Activated naive CD4-positive, alpha-beta T cell treated with anti-CD3 and anti-CD28 coated beads, Interleukin-2, amount 10 ng/mL, durations not matched to agents 7 days and 5 days (primary cell): ENCODE data around the gene FNBP1L.
"Not testable (repeated sequence)": the region's sequence is repeated elsewhere in the genome, so short reads cannot be mapped to it uniquely, and the experiment has no call there.

ENCODE experiments used
- CTCF ChIA-PET: fragments of 350-600 bp; sonication (Branson Sonifier 250); formaldehyde crosslinking; loops from one replicate; lab custom pipeline; 2021; ENCODE audit warnings: antibody characterized with exemption; lab: Charles Lee
- DNase-seq: peaks from one replicate; pipeline ENCODE4 v3.0.0-alpha.2; 2020
- H3K27ac Mint-ChIP-seq: one replicate; pipeline ENCODE4 v1.8.0; 2021; ENCODE audit warnings: mild to moderate bottlenecking, moderate library complexity, mixed read lengths
- H3K27me3 Mint-ChIP-seq: one replicate; pipeline ENCODE4 v1.8.0; 2021; ENCODE audit warnings: mild to moderate bottlenecking, mixed read lengths
- H3K36me3 Mint-ChIP-seq: one replicate; pipeline ENCODE4 v1.8.0; 2021; ENCODE audit warnings: mixed read lengths
- H3K4me1 Mint-ChIP-seq: one replicate; pipeline ENCODE4 v1.8.0; 2021; ENCODE audit warnings: mixed read lengths
- H3K4me3 Mint-ChIP-seq: one replicate; pipeline ENCODE4 v1.8.0; 2021; ENCODE audit warnings: mild to moderate bottlenecking, moderate library complexity, mixed read lengths
- H3K9me3 Mint-ChIP-seq: one replicate; pipeline ENCODE4 v1.8.0; 2021; ENCODE audit warnings: mixed read lengths

FNBP1L gene

GRCh38 chr1:93581917-93582850 lies 134.3 kb downstream of the FNBP1L start:
- Mint-ChIP-seq H3K27ac (no peak overlapping the region), H3K4me1 (no peaks in the 10 kb centered on the region), H3K9me3 (no peaks in the 10 kb centered on the region), H3K27me3 (no peaks in the 10 kb centered on the region), H3K4me3 (no peak overlapping the region), H3K36me3 (no peaks in the 10 kb centered on the region)
- CTCF ChIA-PET: no interaction called here
- no peak for DNase-seq

DNA sequence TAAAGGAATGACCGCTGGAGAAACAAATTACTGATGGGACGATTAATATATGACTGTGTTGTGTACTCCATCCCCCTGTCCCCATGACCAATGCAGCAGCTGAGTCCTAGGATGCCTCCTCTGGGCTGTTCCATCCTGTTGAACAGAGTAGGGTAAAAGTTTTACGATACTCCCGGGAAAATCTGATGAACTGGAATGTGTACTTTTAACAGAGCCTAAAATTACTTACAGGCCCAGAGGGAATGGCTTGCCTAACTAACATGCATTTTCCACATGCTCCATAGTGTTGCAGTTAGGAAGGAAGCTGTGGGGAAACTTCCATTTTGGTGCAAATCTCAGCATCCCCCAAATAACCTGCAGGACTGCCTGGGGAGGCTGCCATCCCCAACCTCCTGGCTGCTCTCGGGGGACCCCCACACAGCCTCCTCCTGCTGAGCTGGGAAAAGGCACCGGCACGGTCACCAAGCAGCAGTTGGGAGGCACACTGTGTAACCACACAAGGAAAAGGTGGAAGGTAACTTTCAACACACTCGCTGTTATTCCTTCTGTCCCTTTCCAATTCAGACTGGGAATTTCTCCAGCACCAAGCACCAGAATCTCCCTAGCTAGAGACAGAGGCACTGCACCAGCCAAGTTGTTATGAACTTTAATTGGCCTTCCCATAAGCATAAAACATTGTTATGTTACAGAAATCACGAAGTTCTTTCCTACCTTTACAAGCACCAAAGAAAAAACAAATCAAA lies 136.5 kb downstream of the FNBP1L start:
- Mint-ChIP-seq H3K9me3 (no peaks in the 10 kb centered on the region), H3K4me3 (no peak overlapping the region), H3K27ac (no peak overlapping the region), H3K4me1 (no peaks in the 10 kb centered on the region), H3K36me3 (no peaks in the 10 kb centered on the region), H3K27me3 (no peaks in the 10 kb centered on the region)
- DNase-seq: no peak
- CTCF ChIA-PET: no interaction called here

DNA sequence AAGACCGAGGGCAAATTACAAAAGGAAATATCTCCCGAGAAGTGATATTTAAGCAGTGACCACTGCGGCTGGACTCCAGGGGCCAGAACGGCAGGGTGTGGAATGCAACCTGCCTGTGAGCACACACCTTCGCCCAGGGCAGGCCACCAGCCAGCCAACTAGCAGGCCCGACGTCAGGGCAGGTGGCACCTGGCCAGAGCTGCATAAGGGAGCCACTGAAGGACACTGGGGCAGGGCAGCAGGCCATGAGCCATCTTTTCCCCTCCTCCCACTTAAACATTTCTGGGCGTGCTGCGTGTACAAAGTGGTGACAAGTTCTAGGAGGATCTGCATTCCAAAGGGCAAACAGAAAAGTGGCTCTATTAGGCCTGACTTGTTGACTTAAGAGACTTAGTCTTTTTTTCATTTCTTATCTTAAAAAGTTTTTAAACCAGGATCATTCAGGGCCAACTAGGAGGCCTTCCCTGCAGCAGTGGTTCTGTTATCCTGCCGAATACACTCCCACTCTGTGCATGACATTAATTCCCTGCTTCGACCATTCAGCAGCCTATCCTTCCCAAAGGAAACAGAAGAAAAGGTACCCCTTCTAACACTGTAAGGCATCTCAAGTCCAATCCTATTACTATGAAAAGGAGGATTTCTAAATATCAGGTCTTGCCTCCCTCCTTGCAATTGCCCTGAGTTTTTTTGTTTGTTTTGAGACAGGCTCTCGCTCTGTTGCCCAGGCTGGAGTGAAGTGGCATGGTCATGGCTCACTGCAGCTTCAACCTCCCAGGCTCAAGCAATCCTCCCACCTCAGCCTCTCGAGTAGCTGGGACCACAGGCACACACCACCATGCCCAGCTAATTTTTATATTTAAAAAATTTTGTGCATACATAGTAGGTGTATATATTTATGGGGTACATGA lies 137.4 kb downstream of the FNBP1L start:
- no peaks in the 10 kb centered on the region for H3K9me3 Mint-ChIP-seq
- CTCF ChIA-PET: no interaction called here
- no peaks in the 10 kb centered on the region for H3K27me3 Mint-ChIP-seq
- H3K4me1 Mint-ChIP-seq: no peaks in the 10 kb centered on the region
- DNase-seq: no peak
- H3K27ac Mint-ChIP-seq: no peak overlapping the region
- no peaks in the 10 kb centered on the region for H3K36me3 Mint-ChIP-seq
- no peak overlapping the region for H3K4me3 Mint-ChIP-seq

DNA sequence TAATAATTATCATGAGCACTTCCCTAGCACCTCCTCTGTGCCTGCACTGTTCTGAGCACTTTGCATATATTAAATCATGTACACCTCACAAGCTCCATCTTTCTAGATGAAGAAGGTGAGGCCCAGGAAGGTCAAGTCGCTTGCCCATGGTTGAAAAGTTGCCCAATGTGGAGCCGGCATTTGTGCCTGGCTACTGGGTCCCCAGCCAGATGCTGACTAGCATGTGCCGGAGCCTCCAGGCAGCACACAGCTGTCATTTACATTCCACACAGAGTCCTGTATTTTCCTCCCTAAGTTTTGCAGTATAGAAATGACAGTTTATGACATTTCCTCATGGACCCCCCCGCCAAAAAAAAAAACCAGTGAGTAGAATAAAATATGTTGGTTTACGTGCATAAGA lies 139.4 kb downstream of the FNBP1L start:
- CTCF ChIA-PET: interaction anchor here (0.7 kb wide), 2 partner anchors 226 to 893 kb away, joined by 3 to 5 read pairs; no protein-coding TSS in a partner anchor
- no peak for DNase-seq
- Mint-ChIP-seq H3K4me1 (peaks cover 8% of the 10 kb centered on the region), H3K9me3 (no peaks in the 10 kb centered on the region), H3K27me3 (peaks cover 7% of the 10 kb centered on the region), H3K36me3 (no peaks in the 10 kb centered on the region), H3K4me3 (no peak overlapping the region), H3K27ac (no peak overlapping the region)

DNA sequence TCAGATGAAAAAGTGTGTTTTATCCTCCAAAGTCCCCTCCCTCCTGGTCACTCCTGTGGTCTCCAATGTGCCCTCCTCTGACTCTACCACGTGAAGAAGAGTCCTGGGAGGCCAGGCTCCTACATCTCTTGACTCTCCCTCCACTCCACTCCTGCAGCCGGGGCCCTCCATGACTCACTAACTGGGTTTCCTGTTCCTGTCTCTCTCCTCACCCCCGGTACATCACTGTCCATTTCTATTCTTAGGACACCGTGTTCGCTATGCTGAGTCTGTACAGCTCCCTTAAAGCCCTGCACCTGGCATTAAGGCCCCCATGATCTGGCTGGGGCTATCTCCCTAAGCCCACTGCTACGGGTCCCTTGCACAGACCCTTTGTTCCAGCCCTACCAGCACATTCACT lies 140.3 kb downstream of the FNBP1L start:
- CTCF ChIA-PET: interaction anchor here (0.7 kb wide), 1 partner anchor 226 kb away, joined by 3 read pairs; no protein-coding TSS in a partner anchor
- Mint-ChIP-seq H3K36me3 (no peaks in the 10 kb centered on the region), H3K4me3 (no peak overlapping the region), H3K4me1 (peaks cover 8% of the 10 kb centered on the region), H3K27me3 (peaks cover 11% of the 10 kb centered on the region), H3K27ac (no peak overlapping the region), H3K9me3 (no peaks in the 10 kb centered on the region)
- DNase-seq: no peak

- Mint-ChIP-seq H3K36me3 (no peaks in the 10 kb centered on the region), H3K27me3 (peaks cover 12% of the 10 kb centered on the region), H3K4me3 (no peak overlapping the region), H3K27ac (no peak overlapping the region), H3K9me3 (no peaks in the 10 kb centered on the region), H3K4me1 (peaks cover 8% of the 10 kb centered on the region)
- DNase-seq: no peak
- CTCF ChIA-PET: no interaction called here
These were observed 141.0 kb downstream of the FNBP1L start for GRCh38 chr1:93588955-93589354.

DNA sequence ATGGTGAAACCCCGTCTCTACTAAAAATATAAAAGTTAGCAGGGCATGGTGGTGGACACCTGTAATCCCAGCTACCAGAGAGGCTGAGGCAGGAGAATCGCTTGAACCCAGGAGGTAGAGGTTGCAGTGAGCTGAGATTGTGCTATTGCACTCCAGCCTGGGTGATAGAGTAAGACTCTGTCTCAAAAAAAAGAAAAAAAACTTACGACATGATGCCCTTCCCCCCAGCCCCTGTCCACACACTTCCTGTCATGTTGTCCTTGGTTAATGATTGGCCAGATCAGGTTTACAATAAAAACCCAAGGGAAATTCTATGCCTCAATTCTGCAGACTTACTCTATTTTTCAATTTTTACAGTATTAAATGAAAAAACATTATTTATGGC lies 143.4 kb downstream of the FNBP1L start:
- H3K4me3 Mint-ChIP-seq, H3K4me1 Mint-ChIP-seq, H3K27ac Mint-ChIP-seq, CTCF ChIA-PET, H3K36me3 Mint-ChIP-seq, H3K9me3 Mint-ChIP-seq, DNase-seq: not testable (repeated sequence)
- H3K27me3 Mint-ChIP-seq: peaks cover 16% of the 10 kb centered on the region

- Mint-ChIP-seq H3K4me3 (no peak overlapping the region), H3K27ac (no peak overlapping the region), H3K9me3 (no peaks in the 10 kb centered on the region), H3K27me3 (peaks cover 19% of the 10 kb centered on the region), H3K4me1 (peaks cover 8% of the 10 kb centered on the region), H3K36me3 (no peaks in the 10 kb centered on the region)
- CTCF ChIA-PET: no interaction called here
- no peak for DNase-seq
These were observed 144.0 kb downstream of the FNBP1L start for GRCh38 chr1:93591676-93592550.

DNA sequence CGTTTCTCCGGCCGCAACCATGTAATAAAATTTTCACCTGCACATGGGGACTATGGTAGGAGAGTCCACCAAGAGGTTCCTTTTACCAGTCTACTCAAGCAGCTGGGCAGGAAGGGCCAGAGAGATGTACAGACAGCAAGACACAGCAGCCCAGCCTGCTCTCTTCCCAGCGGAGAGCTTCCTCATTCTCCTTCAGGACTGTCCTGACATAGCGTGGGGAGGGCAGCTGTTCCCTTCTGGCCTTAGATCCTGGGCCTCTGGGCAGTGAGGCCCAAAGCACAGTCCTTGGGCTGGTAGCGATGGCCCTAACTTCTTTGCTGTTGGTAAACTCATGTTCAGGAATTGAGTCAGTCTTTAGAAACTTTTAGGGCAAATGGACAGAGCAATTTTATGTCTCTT lies 144.6 kb downstream of the FNBP1L start:
- Mint-ChIP-seq H3K4me3 (no peak overlapping the region), H3K27ac (no peak overlapping the region), H3K4me1 (peaks cover 8% of the 10 kb centered on the region), H3K27me3 (peaks cover 19% of the 10 kb centered on the region), H3K36me3 (no peaks in the 10 kb centered on the region), H3K9me3 (no peaks in the 10 kb centered on the region)
- no peak for DNase-seq
- CTCF ChIA-PET: no interaction called here

- H3K9me3 Mint-ChIP-seq: no peaks in the 10 kb centered on the region
- no peak for DNase-seq
- peaks cover 33% of the 10 kb centered on the region for H3K27me3 Mint-ChIP-seq
- peaks cover 8% of the 10 kb centered on the region for H3K4me1 Mint-ChIP-seq
- H3K27ac Mint-ChIP-seq: no peak overlapping the region
- CTCF ChIA-PET: interaction anchor here (0.6 kb wide), 1 partner anchor 250 kb away, joined by 3 read pairs; no protein-coding TSS in a partner anchor
- H3K36me3 Mint-ChIP-seq: no peaks in the 10 kb centered on the region
- H3K4me3 Mint-ChIP-seq: no peak overlapping the region
These were observed 146.1 kb downstream of the FNBP1L start for GRCh38 chr1:93593854-93594602.

- DNase-seq: no peak
- peaks cover 8% of the 10 kb centered on the region for H3K4me1 Mint-ChIP-seq
- H3K9me3 Mint-ChIP-seq: no peaks in the 10 kb centered on the region
- CTCF ChIA-PET: no interaction called here
- no peak overlapping the region for H3K27ac Mint-ChIP-seq
- H3K36me3 Mint-ChIP-seq: no peaks in the 10 kb centered on the region
- peaks cover 34% of the 10 kb centered on the region for H3K27me3 Mint-ChIP-seq
- H3K4me3 Mint-ChIP-seq: no peak overlapping the region
These were observed 146.6 kb downstream of the FNBP1L start for GRCh38 chr1:93594603-93594880.

DNA sequence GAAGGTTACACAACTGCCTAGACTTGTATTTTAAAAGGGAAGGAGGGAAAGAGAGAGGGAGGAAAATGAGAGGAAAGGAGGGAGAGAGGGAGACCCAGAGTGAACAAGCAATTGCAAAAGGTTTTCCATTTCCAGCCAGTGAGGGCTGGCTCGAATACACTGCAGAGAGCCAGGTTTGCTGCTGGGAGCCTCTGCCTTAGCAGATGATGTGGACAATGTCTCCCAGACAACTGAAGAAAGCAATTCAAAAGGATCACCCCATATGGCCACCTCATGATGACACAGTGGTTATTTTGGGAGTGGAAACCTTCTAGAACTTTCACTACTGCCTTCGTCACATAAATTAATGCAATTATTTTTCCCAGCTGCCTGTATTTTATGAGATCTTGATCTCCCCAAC lies 147.3 kb downstream of the FNBP1L start:
- CTCF ChIA-PET: no interaction called here
- H3K27ac Mint-ChIP-seq: no peak overlapping the region
- DNase-seq: no peak
- no peak overlapping the region for H3K4me3 Mint-ChIP-seq
- no peaks in the 10 kb centered on the region for H3K9me3 Mint-ChIP-seq
- peaks cover 8% of the 10 kb centered on the region for H3K4me1 Mint-ChIP-seq
- H3K27me3 Mint-ChIP-seq: peaks cover 34% of the 10 kb centered on the region
- H3K36me3 Mint-ChIP-seq: no peaks in the 10 kb centered on the region

- peaks cover 8% of the 10 kb centered on the region for H3K4me1 Mint-ChIP-seq
- H3K27me3 Mint-ChIP-seq: peaks cover 37% of the 10 kb centered on the region
- no peak overlapping the region for H3K27ac Mint-ChIP-seq
- CTCF ChIA-PET: no interaction called here
- H3K4me3 Mint-ChIP-seq: no peak overlapping the region
- DNase-seq: no peak
- H3K9me3 Mint-ChIP-seq: no peaks in the 10 kb centered on the region
- H3K36me3 Mint-ChIP-seq: no peaks in the 10 kb centered on the region
These were observed 147.8 kb downstream of the FNBP1L start for GRCh38 chr1:93595743-93596142.
